ENCODE results near the gene MICU1.
"Not testable (repeated sequence)": the region's sequence is repeated elsewhere in the genome, so short reads cannot be mapped to it uniquely, and the experiment has no call there.

MICU1 gene

GRCh38 chr10:72484521-72484920 is 141.4 kb downstream of the MICU1 start:
- no peak overlapping the region for H3K27ac ChIP-seq (ENCODE audit: low read depth, low read length)
- H3K4me1 ChIP-seq (ENCODE audit: control insufficient read depth, insufficient read depth, low read length): no peaks in the 10 kb centered on the region
- no peaks in the 10 kb centered on the region for H3K27me3 ChIP-seq (ENCODE audit: control insufficient read depth, insufficient read depth, low read length)
- no peaks in the 10 kb centered on the region for H3K36me3 ChIP-seq (ENCODE audit: control insufficient read depth, insufficient read depth, low read length)
- H3K4me3 ChIP-seq (ENCODE audit: low read length): no peak overlapping the region
- no peak overlapping the region for H3K9ac ChIP-seq (ENCODE audit: low read length)

GRCh38 chr10:72483471-72483870 is 142.4 kb downstream of the MICU1 start:
- no peaks in the 10 kb centered on the region for H3K4me1 ChIP-seq (ENCODE audit: control insufficient read depth, insufficient read depth, low read length)
- no peak overlapping the region for H3K27ac ChIP-seq (ENCODE audit: low read depth, low read length)
- no peaks in the 10 kb centered on the region for H3K27me3 ChIP-seq (ENCODE audit: control insufficient read depth, insufficient read depth, low read length)
- H3K9ac ChIP-seq (ENCODE audit: low read length): no peak overlapping the region
- H3K36me3 ChIP-seq (ENCODE audit: control insufficient read depth, insufficient read depth, low read length): no peaks in the 10 kb centered on the region
- no peak overlapping the region for H3K4me3 ChIP-seq (ENCODE audit: low read length)

GRCh38 chr10:72480861-72481260 is 145.0 kb downstream of the MICU1 start:
- Histone ChIP-seq H3K4me3 (ENCODE audit: low read length) (no peak overlapping the region), H3K9ac (ENCODE audit: low read length) (no peak overlapping the region), H3K27me3 (ENCODE audit: control insufficient read depth, insufficient read depth, low read length) (no peaks in the 10 kb centered on the region), H3K27ac (ENCODE audit: low read depth, low read length) (no peak overlapping the region), H3K36me3 (ENCODE audit: control insufficient read depth, insufficient read depth, low read length) (no peaks in the 10 kb centered on the region), H3K4me1 (ENCODE audit: control insufficient read depth, insufficient read depth, low read length) (no peaks in the 10 kb centered on the region)

- no peak overlapping the region for H3K4me3 ChIP-seq (ENCODE audit: low read length)
- no peaks in the 10 kb centered on the region for H3K4me1 ChIP-seq (ENCODE audit: control insufficient read depth, insufficient read depth, low read length)
- H3K27me3 ChIP-seq (ENCODE audit: control insufficient read depth, insufficient read depth, low read length): no peaks in the 10 kb centered on the region
- H3K9ac ChIP-seq (ENCODE audit: low read length): no peak overlapping the region
- H3K36me3 ChIP-seq (ENCODE audit: control insufficient read depth, insufficient read depth, low read length): peaks cover 10% of the 10 kb centered on the region
- no peak overlapping the region for H3K27ac ChIP-seq (ENCODE audit: low read depth, low read length)
Observed at GRCh38 chr10:72477463-72477862, 148.4 kb downstream of the MICU1 start.

GRCh38 chr10:72472306-72472705 is 153.6 kb downstream of the MICU1 start:
- Histone ChIP-seq H3K36me3 (ENCODE audit: control insufficient read depth, insufficient read depth, low read length) (peaks cover 20% of the 10 kb centered on the region), H3K27me3 (ENCODE audit: control insufficient read depth, insufficient read depth, low read length) (no peaks in the 10 kb centered on the region), H3K4me1 (ENCODE audit: control insufficient read depth, insufficient read depth, low read length) (no peaks in the 10 kb centered on the region), H3K27ac (ENCODE audit: low read depth, low read length) (no peak overlapping the region), H3K9ac (ENCODE audit: low read length) (no peak overlapping the region), H3K4me3 (ENCODE audit: low read length) (no peak overlapping the region)

- Histone ChIP-seq H3K27ac (ENCODE audit: low read depth, low read length) (no peak overlapping the region), H3K4me1 (ENCODE audit: control insufficient read depth, insufficient read depth, low read length) (no peaks in the 10 kb centered on the region), H3K4me3 (ENCODE audit: low read length) (no peak overlapping the region), H3K9ac (ENCODE audit: low read length) (no peak overlapping the region), H3K36me3 (ENCODE audit: control insufficient read depth, insufficient read depth, low read length) (peaks cover 20% of the 10 kb centered on the region), H3K27me3 (ENCODE audit: control insufficient read depth, insufficient read depth, low read length) (no peaks in the 10 kb centered on the region)
Observed at GRCh38 chr10:72470666-72471065, 155.2 kb downstream of the MICU1 start.

- H3K4me3 ChIP-seq (ENCODE audit: low read length); H3K27ac ChIP-seq (ENCODE audit: low read depth, low read length); H3K27me3 ChIP-seq (ENCODE audit: control insufficient read depth, insufficient read depth, low read length); H3K4me1 ChIP-seq (ENCODE audit: control insufficient read depth, insufficient read depth, low read length); H3K9ac ChIP-seq (ENCODE audit: low read length): not testable (repeated sequence)
- peaks cover 10% of the 10 kb centered on the region for H3K36me3 ChIP-seq (ENCODE audit: control insufficient read depth, insufficient read depth, low read length)
Observed at GRCh38 chr10:72467064-72467463, 158.8 kb downstream of the MICU1 start.

GRCh38 chr10:72466018-72466417 is 159.9 kb downstream of the MICU1 start:
- no peaks in the 10 kb centered on the region for H3K27me3 ChIP-seq (ENCODE audit: control insufficient read depth, insufficient read depth, low read length)
- no peak overlapping the region for H3K4me3 ChIP-seq (ENCODE audit: low read length)
- peaks cover 8% of the 10 kb centered on the region for H3K36me3 ChIP-seq (ENCODE audit: control insufficient read depth, insufficient read depth, low read length)
- H3K27ac ChIP-seq (ENCODE audit: low read depth, low read length): no peak overlapping the region
- H3K9ac ChIP-seq (ENCODE audit: low read length): no peak overlapping the region
- no peaks in the 10 kb centered on the region for H3K4me1 ChIP-seq (ENCODE audit: control insufficient read depth, insufficient read depth, low read length)

GRCh38 chr10:72464438-72464837 is 161.4 kb downstream of the MICU1 start:
- H3K27ac ChIP-seq (ENCODE audit: low read depth, low read length): no peak overlapping the region
- H3K4me1 ChIP-seq (ENCODE audit: control insufficient read depth, insufficient read depth, low read length): no peaks in the 10 kb centered on the region
- H3K36me3 ChIP-seq (ENCODE audit: control insufficient read depth, insufficient read depth, low read length): no peaks in the 10 kb centered on the region
- no peaks in the 10 kb centered on the region for H3K27me3 ChIP-seq (ENCODE audit: control insufficient read depth, insufficient read depth, low read length)
- no peak overlapping the region for H3K9ac ChIP-seq (ENCODE audit: low read length)
- no peak overlapping the region for H3K4me3 ChIP-seq (ENCODE audit: low read length)

- Histone ChIP-seq H3K4me3 (ENCODE audit: low read length) (no peak overlapping the region), H3K4me1 (ENCODE audit: control insufficient read depth, insufficient read depth, low read length) (no peaks in the 10 kb centered on the region), H3K9ac (ENCODE audit: low read length) (no peak overlapping the region), H3K27me3 (ENCODE audit: control insufficient read depth, insufficient read depth, low read length) (no peaks in the 10 kb centered on the region), H3K27ac (ENCODE audit: low read depth, low read length) (no peak overlapping the region), H3K36me3 (ENCODE audit: control insufficient read depth, insufficient read depth, low read length) (no peaks in the 10 kb centered on the region)
Observed at GRCh38 chr10:72462261-72462660, 163.6 kb downstream of the MICU1 start.

- Histone ChIP-seq H3K9ac (ENCODE audit: low read length) (no peak overlapping the region), H3K27ac (ENCODE audit: low read depth, low read length) (no peak overlapping the region), H3K27me3 (ENCODE audit: control insufficient read depth, insufficient read depth, low read length) (no peaks in the 10 kb centered on the region), H3K36me3 (ENCODE audit: control insufficient read depth, insufficient read depth, low read length) (no peaks in the 10 kb centered on the region), H3K4me3 (ENCODE audit: low read length) (no peak overlapping the region), H3K4me1 (ENCODE audit: control insufficient read depth, insufficient read depth, low read length) (no peaks in the 10 kb centered on the region)
Observed at GRCh38 chr10:72461085-72461484, 164.8 kb downstream of the MICU1 start.

- Histone ChIP-seq H3K4me1 (ENCODE audit: control insufficient read depth, insufficient read depth, low read length) (no peaks in the 10 kb centered on the region), H3K4me3 (ENCODE audit: low read length) (no peak overlapping the region), H3K9ac (ENCODE audit: low read length) (no peak overlapping the region), H3K27ac (ENCODE audit: low read depth, low read length) (no peak overlapping the region), H3K36me3 (ENCODE audit: control insufficient read depth, insufficient read depth, low read length) (no peaks in the 10 kb centered on the region), H3K27me3 (ENCODE audit: control insufficient read depth, insufficient read depth, low read length) (no peaks in the 10 kb centered on the region)
Observed at GRCh38 chr10:72460284-72460876, 165.5 kb downstream of the MICU1 start.

GRCh38 chr10:72459301-72459700 is 166.6 kb downstream of the MICU1 start:
- H3K9ac ChIP-seq (ENCODE audit: low read length): no peak overlapping the region
- H3K27ac ChIP-seq (ENCODE audit: low read depth, low read length): no peak overlapping the region
- H3K36me3 ChIP-seq (ENCODE audit: control insufficient read depth, insufficient read depth, low read length): no peaks in the 10 kb centered on the region

More at GRCh38 chr10:72459301-72459700, 166.6 kb downstream of the MICU1 start:
- Histone ChIP-seq H3K4me3 (ENCODE audit: low read length) (no peak overlapping the region), H3K27me3 (ENCODE audit: control insufficient read depth, insufficient read depth, low read length) (no peaks in the 10 kb centered on the region), H3K4me1 (ENCODE audit: control insufficient read depth, insufficient read depth, low read length) (no peaks in the 10 kb centered on the region)

All from rectal smooth muscle tissue (tissue), 1 donor.